MM.1S (cell line): ENCODE measurements around the gene PLCG2.

Experiments
- EZH2 ChIP-seq: fragments of 300-600 bp; sonication (generic); optimal IDR thresholded peaks from 2 replicates; pipeline ENCODE3; 2017; ENCODE audit warnings: low read depth, mild to moderate bottlenecking, antibody characterized with exemption, low read length, mixed read lengths
- TF ChIP-seq, protein P1 (sequence below): fragments of 300-600 bp; sonication (generic); IDR thresholded peaks from 2 replicates; pipeline ENCODE4 v1.5.1; 2016; ENCODE audit warnings: antibody characterized with exemption, low read length, mixed read lengths

DNA sequence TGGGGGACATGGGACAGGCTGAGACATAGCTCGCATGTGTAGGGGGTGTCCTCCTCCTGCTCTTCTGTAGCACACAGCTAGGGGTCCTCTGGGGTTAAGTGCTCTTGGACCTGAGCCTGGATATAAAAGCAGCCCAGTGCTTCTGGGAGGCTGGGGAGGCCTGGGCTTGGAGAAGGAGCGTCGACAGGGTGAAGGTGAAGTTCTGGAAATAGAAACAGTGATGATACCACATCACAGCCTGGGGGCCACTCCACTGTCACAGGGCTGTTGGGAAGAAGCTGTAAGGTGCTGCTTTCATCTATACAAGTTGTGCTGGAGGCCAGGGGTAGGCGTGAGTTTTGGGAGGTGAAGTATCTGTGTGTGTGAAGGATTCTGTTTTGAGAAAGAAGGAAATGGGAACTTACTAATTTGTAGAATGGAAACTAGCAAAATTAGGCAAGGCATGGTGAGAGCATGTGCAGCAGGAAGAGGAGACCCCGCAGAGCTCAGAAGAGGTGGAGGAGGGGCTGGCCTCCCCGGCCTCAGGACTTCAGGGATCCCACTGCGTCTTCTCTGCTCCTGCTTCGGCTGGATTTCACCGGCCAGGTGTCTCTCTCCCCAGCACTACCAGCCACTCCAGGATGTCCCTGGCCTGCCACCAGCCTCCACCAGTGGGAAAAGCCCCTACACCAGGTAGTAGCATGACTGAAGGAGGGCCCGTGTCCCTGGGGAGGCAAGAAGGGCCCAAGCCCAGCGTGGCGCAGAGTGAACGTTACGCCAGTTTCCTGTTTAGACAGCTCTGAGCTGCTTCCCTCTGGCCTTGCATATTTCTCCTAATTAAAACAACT is 19.4 kb downstream of the PLCG2 start:
- TF ChIP-seq, protein P1, sequence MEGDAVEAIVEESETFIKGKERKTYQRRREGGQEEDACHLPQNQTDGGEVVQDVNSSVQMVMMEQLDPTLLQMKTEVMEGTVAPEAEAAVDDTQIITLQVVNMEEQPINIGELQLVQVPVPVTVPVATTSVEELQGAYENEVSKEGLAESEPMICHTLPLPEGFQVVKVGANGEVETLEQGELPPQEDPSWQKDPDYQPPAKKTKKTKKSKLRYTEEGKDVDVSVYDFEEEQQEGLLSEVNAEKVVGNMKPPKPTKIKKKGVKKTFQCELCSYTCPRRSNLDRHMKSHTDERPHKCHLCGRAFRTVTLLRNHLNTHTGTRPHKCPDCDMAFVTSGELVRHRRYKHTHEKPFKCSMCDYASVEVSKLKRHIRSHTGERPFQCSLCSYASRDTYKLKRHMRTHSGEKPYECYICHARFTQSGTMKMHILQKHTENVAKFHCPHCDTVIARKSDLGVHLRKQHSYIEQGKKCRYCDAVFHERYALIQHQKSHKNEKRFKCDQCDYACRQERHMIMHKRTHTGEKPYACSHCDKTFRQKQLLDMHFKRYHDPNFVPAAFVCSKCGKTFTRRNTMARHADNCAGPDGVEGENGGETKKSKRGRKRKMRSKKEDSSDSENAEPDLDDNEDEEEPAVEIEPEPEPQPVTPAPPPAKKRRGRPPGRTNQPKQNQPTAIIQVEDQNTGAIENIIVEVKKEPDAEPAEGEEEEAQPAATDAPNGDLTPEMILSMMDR, result no peak
- TF ChIP-seq EZH2, result no peak
